KMS-11 (cell line): ENCODE results near the gene RAP1GAP2.

Experiments
- H2AFZ ChIP-seq: fragments of 200-600 bp; sonication (generic); 2 replicates; pipeline ENCODE4 v1.6.1; 2016; ENCODE audit warnings: antibody characterized with exemption, mixed run types, low read depth
- H3K27ac ChIP-seq: fragments of 200-600 bp; sonication (generic); 2 replicates; pipeline ENCODE4 v1.6.1; 2016; ENCODE audit warnings: mild to moderate bottlenecking, mixed run types
- H3K27me3 ChIP-seq: fragments of 200-600 bp; sonication (generic); 2 replicates; pipeline ENCODE4 v1.6.1; 2017; ENCODE audit warnings: mild to moderate bottlenecking, low read depth, mixed run types, moderate library complexity; ENCODE audit not compliant: insufficient read depth
- H3K36me3 ChIP-seq: fragments of 200-600 bp; sonication (generic); 2 replicates; pipeline ENCODE4 v1.6.1; 2017; ENCODE audit warnings: mild to moderate bottlenecking, mixed run types; ENCODE audit not compliant: insufficient read depth
- H3K4me1 ChIP-seq: fragments of 200-600 bp; sonication (generic); 2 replicates; pipeline ENCODE4 v1.6.1; 2016; ENCODE audit warnings: mild to moderate bottlenecking, low read depth, mixed run types; ENCODE audit not compliant: poor library complexity, severe bottlenecking
- H3K4me2 ChIP-seq: fragments of 200-600 bp; sonication (generic); 2 replicates; pipeline ENCODE4 v1.7.0; 2016; ENCODE audit warnings: mild to moderate bottlenecking, mixed run types
- H3K4me3 ChIP-seq: fragments of 200-600 bp; sonication (generic); IDR thresholded peaks from 2 replicates; pipeline ENCODE4 v1.6.1; 2017; ENCODE audit warnings: low read depth, low read length, mixed read lengths; ENCODE audit not compliant: insufficient read depth
- H3K79me2 ChIP-seq: fragments of 200-600 bp; sonication (generic); 2 replicates; pipeline ENCODE4 v1.6.1; 2016; ENCODE audit warnings: low read depth, mixed run types; ENCODE audit not compliant: insufficient read depth
- H3K9ac ChIP-seq: fragments of 200-600 bp; sonication (generic); 2 replicates; pipeline ENCODE4 v1.6.1; 2016; ENCODE audit warnings: mild to moderate bottlenecking, mixed run types
- H4K20me1 ChIP-seq: fragments of 200-600 bp; sonication (generic); 2 replicates; pipeline ENCODE4 v1.6.1; 2016; ENCODE audit warnings: mild to moderate bottlenecking, mixed run types; ENCODE audit not compliant: insufficient read depth
- CTCF ChIP-seq: fragments of 200-600 bp; sonication (generic); conservative IDR thresholded peaks from 2 replicates; pipeline ENCODE4 v1.6.1; 2017; ENCODE audit warnings: low read depth, mild to moderate bottlenecking, antibody characterized with exemption, low read length, moderate library complexity, mixed read lengths

The RAP1GAP2 gene

GRCh38 chr17:2800367-2800766, 4.1 kb downstream of the RAP1GAP2 start:
- Histone ChIP-seq H4K20me1 (no peaks in the 10 kb centered on the region), H3K27me3 (peaks cover 52% of the 10 kb centered on the region), H3K4me1 (no peaks in the 10 kb centered on the region), H3K36me3 (no peaks in the 10 kb centered on the region), H2AFZ (no peak overlapping the region), H3K9ac (no peak overlapping the region), H3K4me2 (no peak overlapping the region), H3K4me3 (no peak overlapping the region), H3K27ac (no peak overlapping the region), H3K79me2 (no peaks in the 10 kb centered on the region)
- TF ChIP-seq CTCF, result no peak

GRCh38 chr17:2801841-2802240, 5.6 kb downstream of the RAP1GAP2 start:
- H3K4me3 ChIP-seq, result no peak overlapping the region
- H3K27ac ChIP-seq, result no peak overlapping the region
- no peaks in the 10 kb centered on the region for H4K20me1 ChIP-seq
- no peak overlapping the region for H2AFZ ChIP-seq
- H3K36me3 ChIP-seq, result no peaks in the 10 kb centered on the region
- peaks cover 55% of the 10 kb centered on the region for H3K27me3 ChIP-seq
- H3K9ac ChIP-seq, result no peak overlapping the region
- no peaks in the 10 kb centered on the region for H3K79me2 ChIP-seq
- no peak for TF ChIP-seq CTCF
- no peaks in the 10 kb centered on the region for H3K4me1 ChIP-seq
- no peak overlapping the region for H3K4me2 ChIP-seq

DNA sequence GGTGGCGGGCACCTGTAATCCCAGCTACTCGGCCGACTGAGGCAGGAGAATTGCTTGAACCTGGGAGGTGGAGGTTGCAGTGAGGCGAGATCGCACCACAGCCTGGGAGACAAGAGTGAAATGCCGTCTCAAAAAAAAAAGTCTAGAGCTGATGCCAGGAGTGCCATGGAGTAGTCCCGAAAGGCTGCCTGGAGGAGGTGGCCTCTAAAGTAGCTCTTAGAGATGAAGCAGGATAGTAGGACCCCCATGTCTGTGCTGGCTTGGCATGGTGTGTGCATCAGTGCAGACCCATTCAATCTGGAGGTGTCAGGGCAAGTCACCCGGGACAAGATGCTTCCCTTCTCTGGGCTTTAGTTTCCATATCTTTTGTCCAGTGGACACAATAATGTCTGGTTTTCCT, 6.3 kb downstream of the RAP1GAP2 start:
- H2AFZ ChIP-seq, result no peak overlapping the region
- H3K27me3 ChIP-seq, result peaks cover 60% of the 10 kb centered on the region
- H4K20me1 ChIP-seq, result no peaks in the 10 kb centered on the region
- H3K9ac ChIP-seq, result no peak overlapping the region
- no peak overlapping the region for H3K27ac ChIP-seq
- H3K36me3 ChIP-seq, result no peaks in the 10 kb centered on the region
- H3K4me2 ChIP-seq, result no peak overlapping the region
- H3K4me1 ChIP-seq, result no peaks in the 10 kb centered on the region
- no peak for TF ChIP-seq CTCF
- no peak overlapping the region for H3K4me3 ChIP-seq
- no peaks in the 10 kb centered on the region for H3K79me2 ChIP-seq

GRCh38 chr17:2803386-2803785, 7.1 kb downstream of the RAP1GAP2 start:
- Histone ChIP-seq H3K27ac (no peak overlapping the region), H3K36me3 (no peaks in the 10 kb centered on the region), H3K79me2 (no peaks in the 10 kb centered on the region), H3K4me1 (no peaks in the 10 kb centered on the region), H4K20me1 (no peaks in the 10 kb centered on the region), H3K27me3 (peaks cover 57% of the 10 kb centered on the region), H3K4me3 (no peak overlapping the region), H2AFZ (no peak overlapping the region), H3K9ac (no peak overlapping the region), H3K4me2 (no peak overlapping the region)
- TF ChIP-seq CTCF, result no peak

DNA sequence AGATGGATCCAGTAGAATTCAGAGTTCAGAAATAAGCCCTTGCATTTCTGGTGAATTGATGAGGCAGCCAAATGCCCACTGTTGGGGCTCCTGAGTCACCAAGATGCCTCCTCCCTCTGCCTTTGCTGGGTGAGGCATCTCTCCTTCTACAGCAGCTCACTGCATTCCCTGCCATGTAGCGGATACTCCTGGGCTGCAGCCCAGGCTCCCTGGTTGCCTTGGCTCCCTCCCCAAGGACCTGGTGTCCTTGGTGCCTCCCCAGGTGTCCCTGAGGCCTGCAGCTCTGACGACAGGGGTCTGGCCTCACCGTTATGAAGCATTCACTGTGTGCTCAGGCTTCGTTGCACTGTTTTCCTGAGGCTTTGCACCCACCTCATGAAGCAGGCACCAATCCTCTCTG, 7.7 kb downstream of the RAP1GAP2 start:
- H3K27me3 ChIP-seq, result peaks cover 56% of the 10 kb centered on the region
- no peaks in the 10 kb centered on the region for H3K36me3 ChIP-seq
- H3K4me3 ChIP-seq, result no peak overlapping the region
- H2AFZ ChIP-seq, result no peak overlapping the region
- H3K27ac ChIP-seq, result no peak overlapping the region
- no peak overlapping the region for H3K9ac ChIP-seq
- H3K4me1 ChIP-seq, result no peaks in the 10 kb centered on the region
- TF ChIP-seq CTCF, result no peak
- H3K4me2 ChIP-seq, result no peak overlapping the region
- no peaks in the 10 kb centered on the region for H3K79me2 ChIP-seq
- H4K20me1 ChIP-seq, result no peaks in the 10 kb centered on the region
